KOPT-K1 (cell line): ENCODE measurements around the gene FEV.

Experiments used
- H3K27ac ChIP-seq: fragments of 200-600 bp; sonication (generic); 2 replicates; pipeline ENCODE4 v1.5.1; 2016; ENCODE audit warnings: antibody characterized with exemption, mild to moderate bottlenecking, low read depth, low read length; ENCODE audit not compliant: poor library complexity, severe bottlenecking
- H3K36me3 ChIP-seq: fragments of 200-600 bp; sonication (generic); 2 replicates; pipeline ENCODE4 v1.5.1; 2017; ENCODE audit warnings: antibody characterized with exemption, mild to moderate bottlenecking, low read length, moderate library complexity; ENCODE audit not compliant: insufficient read depth
- H3K9me3 ChIP-seq: fragments of 200-600 bp; sonication (generic); 2 replicates; pipeline ENCODE4 v1.5.1; 2017; ENCODE audit warnings: antibody characterized with exemption, low read length, mild to moderate bottlenecking; ENCODE audit not compliant: insufficient read depth, poor library complexity, severe bottlenecking

The FEV gene

GRCh38 chr2:219001100-219001576 is 16.2 kb upstream of the FEV start:
- Histone ChIP-seq H3K9me3 (no peaks in the 10 kb centered on the region), H3K36me3 (no peaks in the 10 kb centered on the region), H3K27ac (no peak overlapping the region)

DNA sequence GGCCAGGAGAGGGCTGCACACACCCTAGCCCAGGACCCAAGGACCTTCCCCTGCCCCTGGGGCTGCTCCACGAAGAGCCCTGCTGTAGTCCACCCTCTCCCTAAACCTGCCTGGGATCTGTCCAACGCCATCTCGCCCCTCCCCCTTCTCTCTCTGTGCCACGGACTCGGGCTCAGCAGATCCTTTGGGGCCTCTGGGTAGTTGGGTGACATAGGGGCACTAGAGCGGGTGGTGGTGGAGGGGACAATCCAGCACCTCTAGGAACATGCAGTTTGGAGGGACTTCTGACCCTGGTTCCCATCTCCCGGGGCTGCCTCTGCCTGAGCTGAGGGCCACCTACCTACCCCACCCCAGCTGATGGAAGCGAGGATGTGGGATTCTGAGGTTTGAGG is 15.6 kb upstream of the FEV start:
- Histone ChIP-seq H3K9me3 (no peaks in the 10 kb centered on the region), H3K27ac (no peak overlapping the region), H3K36me3 (no peaks in the 10 kb centered on the region)

DNA sequence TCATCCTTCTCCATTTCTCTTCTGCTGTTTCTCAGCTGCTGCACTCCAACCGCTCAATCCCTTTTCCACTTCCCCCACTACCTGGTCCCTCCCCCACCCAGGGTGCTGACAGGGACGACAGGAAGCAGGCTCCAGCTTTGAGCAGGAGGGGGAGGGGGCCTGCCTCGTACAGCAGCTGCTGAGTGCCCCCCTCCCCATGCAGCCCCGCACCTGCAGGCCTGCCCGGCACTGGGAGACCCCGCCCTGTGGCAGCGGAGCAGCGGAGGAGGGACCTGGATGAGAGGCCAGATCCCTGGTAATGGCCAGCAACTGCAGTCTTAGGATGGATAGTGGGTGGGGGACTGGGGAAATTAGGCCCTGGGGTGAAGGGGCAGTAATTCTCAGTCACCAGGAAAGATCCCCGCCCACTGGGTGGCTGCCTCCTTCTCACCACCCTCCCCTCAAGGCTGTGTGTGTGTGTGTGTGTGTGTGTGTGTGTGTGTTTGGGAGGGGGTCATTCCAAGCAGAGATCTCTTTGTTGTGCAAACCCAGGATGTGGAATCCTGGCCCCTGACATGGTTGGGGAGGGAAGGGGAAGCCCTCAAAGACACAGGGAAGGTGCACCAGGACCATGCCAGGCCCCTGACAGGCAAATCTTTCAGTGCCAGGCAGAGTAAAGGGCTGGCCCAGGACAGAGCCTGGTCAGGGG is 15.0 kb upstream of the FEV start:
- no peak overlapping the region for H3K27ac ChIP-seq
- no peaks in the 10 kb centered on the region for H3K36me3 ChIP-seq
- H3K9me3 ChIP-seq, result no peaks in the 10 kb centered on the region

GRCh38 chr2:218999021-218999880 is 14.3 kb upstream of the FEV start:
- H3K27ac ChIP-seq, result no peak overlapping the region
- no peaks in the 10 kb centered on the region for H3K36me3 ChIP-seq
- H3K9me3 ChIP-seq, result no peaks in the 10 kb centered on the region

DNA sequence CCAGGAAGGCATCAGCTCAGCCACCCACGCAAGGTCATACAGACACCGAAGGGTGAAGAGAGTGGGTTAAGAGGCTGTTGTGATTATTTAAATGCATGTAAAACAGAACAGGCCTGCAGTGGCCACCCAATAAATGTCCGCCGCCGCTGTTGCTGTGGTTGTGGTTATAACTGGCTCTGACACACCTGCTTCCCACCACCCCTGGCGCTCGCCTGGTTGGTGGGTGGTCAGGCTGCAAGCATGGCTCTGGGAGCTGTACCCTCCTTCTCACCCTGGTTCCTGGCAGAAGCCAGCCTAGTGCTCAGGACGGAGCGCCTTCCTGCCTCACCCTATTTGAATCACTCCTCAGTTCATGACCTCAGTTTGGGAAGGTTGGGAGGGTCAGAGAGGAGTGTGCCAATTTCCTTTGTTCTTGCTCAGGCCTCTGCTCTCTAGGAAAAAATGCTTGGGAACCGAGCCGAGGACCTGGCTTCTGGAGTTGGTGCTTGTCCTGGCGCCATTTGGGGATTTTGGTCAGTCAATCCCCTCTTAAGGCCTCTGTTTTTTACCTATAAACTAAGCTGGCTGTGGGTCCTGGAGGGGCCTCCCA is 13.5 kb upstream of the FEV start:
- Histone ChIP-seq H3K27ac (no peak overlapping the region), H3K9me3 (no peaks in the 10 kb centered on the region), H3K36me3 (no peaks in the 10 kb centered on the region)

DNA sequence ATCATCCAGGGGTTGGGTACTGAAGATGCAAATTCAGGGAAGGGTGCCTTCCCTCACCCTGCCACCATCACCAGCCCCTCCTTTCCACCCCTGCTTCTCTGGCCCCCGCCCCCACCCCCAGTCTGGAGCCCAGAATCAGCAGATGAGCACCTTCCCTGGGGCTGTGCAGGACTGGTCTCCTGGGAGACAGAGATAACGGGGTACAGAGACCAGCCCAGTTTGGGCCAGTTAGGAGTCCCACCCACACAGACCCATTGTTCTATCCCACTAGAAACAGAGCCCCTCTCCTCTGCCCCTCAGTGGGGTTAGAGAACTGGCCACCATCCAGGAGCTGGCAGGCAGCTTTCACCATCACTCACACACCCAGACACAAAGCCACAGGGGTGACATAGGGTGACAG is 12.7 kb upstream of the FEV start:
- H3K36me3 ChIP-seq, result no peaks in the 10 kb centered on the region

GRCh38 chr2:218996937-218997336 is 12.0 kb upstream of the FEV start:
- Histone ChIP-seq H3K27ac (no peak overlapping the region), H3K9me3 (no peaks in the 10 kb centered on the region), H3K36me3 (no peaks in the 10 kb centered on the region)

More for the DNA sequence above, 12.7 kb upstream of the FEV start:
- no peaks in the 10 kb centered on the region for H3K9me3 ChIP-seq
- H3K27ac ChIP-seq, result no peak overlapping the region

DNA sequence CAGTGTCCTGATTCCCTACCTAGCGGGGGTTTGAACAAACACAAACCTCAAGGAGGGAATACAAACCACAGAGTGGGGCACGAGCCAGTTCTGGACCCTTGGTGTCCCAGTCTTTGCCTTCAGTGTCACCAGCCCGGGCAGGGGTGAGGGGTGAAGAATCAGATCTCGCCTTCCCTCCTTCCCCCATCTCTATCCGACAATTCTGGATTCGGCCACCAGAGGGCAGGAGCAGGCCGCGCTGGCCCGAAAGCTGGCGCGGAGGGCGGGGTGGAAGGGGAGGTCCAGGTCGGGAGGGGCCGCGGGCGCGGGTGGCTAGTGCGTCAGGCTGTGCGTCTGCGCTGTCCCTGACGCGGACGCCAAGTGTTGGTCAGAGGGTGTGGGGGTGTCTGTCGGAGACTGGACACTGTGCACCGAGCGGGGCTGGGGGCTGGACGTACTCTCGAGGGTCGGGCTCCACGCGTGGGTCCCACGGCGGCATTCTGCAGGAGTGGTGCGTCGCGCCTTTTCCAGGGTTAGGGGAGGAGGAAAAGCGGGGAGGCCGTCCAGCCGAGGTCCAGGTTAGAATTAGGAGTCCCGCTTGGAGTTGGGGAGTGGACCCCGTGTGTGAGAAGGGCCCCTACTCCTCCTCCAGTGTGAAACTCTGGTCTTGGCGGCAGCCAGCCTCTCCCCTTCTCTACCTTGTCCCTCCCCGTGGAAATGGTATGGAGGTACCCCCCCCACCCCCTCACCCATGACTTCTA is 11.2 kb upstream of the FEV start:
- Histone ChIP-seq H3K9me3 (no peaks in the 10 kb centered on the region), H3K27ac (no peak overlapping the region), H3K36me3 (no peaks in the 10 kb centered on the region)

DNA sequence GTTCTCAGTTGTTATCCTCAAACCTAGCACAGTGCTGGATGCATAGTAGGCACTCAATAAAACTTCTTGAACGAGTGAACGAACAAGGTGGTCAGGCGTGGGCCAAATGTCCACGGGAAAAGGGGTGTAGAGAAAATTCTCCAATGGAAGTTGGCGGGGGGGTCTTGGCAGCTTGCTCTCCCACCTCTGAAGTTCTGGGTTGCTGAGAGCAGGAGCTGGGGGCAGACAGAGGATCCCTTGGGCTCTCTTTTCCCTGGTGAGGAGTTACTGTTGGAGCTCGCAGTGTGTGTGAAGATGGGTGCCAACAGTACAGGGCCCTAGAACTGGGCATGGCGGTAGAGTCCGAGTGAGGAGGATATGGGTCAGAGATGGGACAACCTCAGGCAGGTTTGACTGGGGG is 10.6 kb upstream of the FEV start:
- Histone ChIP-seq H3K9me3 (no peaks in the 10 kb centered on the region), H3K36me3 (no peaks in the 10 kb centered on the region), H3K27ac (no peak overlapping the region)

- no peaks in the 10 kb centered on the region for H3K36me3 ChIP-seq
- H3K27ac ChIP-seq, result no peak within 1 kb of the TSS
- no peaks in the 10 kb centered on the region for H3K9me3 ChIP-seq
Measured at GRCh38 chr2:218993345-218994315, 8.6 kb upstream of the FEV start, which contains the start of gene CRYBA2. Gene CRYBA2 (minus strand): TSS chr2:218993422. CDS start chr2:218993176, 246 bp downstream.

- Histone ChIP-seq H3K36me3 (no peaks in the 10 kb centered on the region), H3K27ac (no peak overlapping the region), H3K9me3 (no peaks in the 10 kb centered on the region)
Measured at GRCh38 chr2:218992703-218993344, 7.8 kb upstream of the FEV start.

GRCh38 chr2:218992196-218992595 is 7.2 kb upstream of the FEV start:
- Histone ChIP-seq H3K36me3 (no peaks in the 10 kb centered on the region), H3K9me3 (no peaks in the 10 kb centered on the region), H3K27ac (no peak overlapping the region)

GRCh38 chr2:218991674-218992168 is 6.7 kb upstream of the FEV start:
- H3K9me3 ChIP-seq, result no peaks in the 10 kb centered on the region

More at GRCh38 chr2:218991674-218992168, 6.7 kb upstream of the FEV start:
- no peaks in the 10 kb centered on the region for H3K36me3 ChIP-seq
- H3K27ac ChIP-seq, result no peak overlapping the region
